H9 (cell line): ENCODE data around the gene WDFY1. TPM values are rescaled to one million over a fixed set of nuclear protein-coding genes. Genes with fewer than 3 reads are reported as not detected.

Source experiments
- DNase-seq: peaks from one replicate; pipeline ENCODE4 v3.0.0-alpha.2; 2017
- H2AFZ ChIP-seq: one replicate; pipeline ENCODE4 v1.6.1; 2013; ENCODE audit warnings: mild to moderate bottlenecking, low read length, control low read depth, moderate library complexity
- H2AK5ac ChIP-seq: 2 replicates; pipeline ENCODE4 v1.6.1; 2013; ENCODE audit warnings: low read length, control low read depth, mixed read lengths; ENCODE audit not compliant: insufficient read length
- H2BK120ac ChIP-seq: one replicate; pipeline ENCODE4 v1.6.1; 2013; ENCODE audit warnings: low read depth, mild to moderate bottlenecking, low read length, control low read depth, inconsistent platforms; ENCODE audit not compliant: poor library complexity, severe bottlenecking
- H2BK12ac ChIP-seq: 2 replicates; pipeline ENCODE4 v1.6.1; 2013; ENCODE audit warnings: low read length, control low read depth, mixed read lengths, low read depth; ENCODE audit not compliant: insufficient read length
- H2BK15ac ChIP-seq: 2 replicates; pipeline ENCODE4 v1.6.1; 2013; ENCODE audit warnings: low read depth, low read length, control low read depth
- H2BK20ac ChIP-seq: one replicate; pipeline ENCODE4 v1.6.1; 2013; ENCODE audit warnings: low read depth, mild to moderate bottlenecking, low read length, control low read depth, inconsistent platforms; ENCODE audit not compliant: poor library complexity, severe bottlenecking
- H2BK5ac ChIP-seq: 2 replicates; pipeline ENCODE4 v1.6.1; 2013; ENCODE audit warnings: low read length, control low read depth, mixed read lengths; ENCODE audit not compliant: insufficient read length
- H3K14ac ChIP-seq: 2 replicates; pipeline ENCODE4 v1.6.1; 2013; ENCODE audit warnings: low read length, control low read depth; ENCODE audit not compliant: insufficient read depth
- H3K18ac ChIP-seq: 2 replicates; pipeline ENCODE4 v1.6.1; 2013; ENCODE audit warnings: low read depth, mild to moderate bottlenecking, mixed read lengths, low read length, control low read depth; ENCODE audit not compliant: insufficient read length
- H3K23ac ChIP-seq: 2 replicates; pipeline ENCODE4 v1.6.1; 2013; ENCODE audit warnings: low read length, control low read depth, mixed read lengths, low read depth; ENCODE audit not compliant: insufficient read length
- H3K23me2 ChIP-seq: 2 replicates; pipeline ENCODE4 v1.6.1; 2013; ENCODE audit warnings: low read depth, mild to moderate bottlenecking, mixed read lengths, low read length, control low read depth; ENCODE audit not compliant: insufficient read length, poor library complexity, severe bottlenecking
- H3K27ac ChIP-seq: 2 replicates; pipeline ENCODE4 v1.5.1; 2013; ENCODE audit warnings: low read length, control low read depth, mixed read lengths, low read depth; ENCODE audit not compliant: insufficient read length
- H3K27me3 ChIP-seq: 2 replicates; pipeline ENCODE4 v1.6.1; 2013; ENCODE audit warnings: low read length, control low read depth, inconsistent platforms; ENCODE audit not compliant: insufficient read depth
- H3K4ac ChIP-seq: 2 replicates; pipeline ENCODE4 v1.6.1; 2013; ENCODE audit warnings: low read depth, mild to moderate bottlenecking, control low read depth, inconsistent platforms, low read length, moderate library complexity
- H3K4me1 ChIP-seq: 2 replicates; pipeline ENCODE4 v1.6.1; 2013; ENCODE audit warnings: low read length, control low read depth, inconsistent platforms; ENCODE audit not compliant: insufficient read depth
- H3K4me2 ChIP-seq: 2 replicates; pipeline ENCODE4 v1.6.1; 2013; ENCODE audit warnings: low read length, control low read depth, mixed read lengths; ENCODE audit not compliant: insufficient read length, insufficient read depth
- H3K56ac ChIP-seq: 2 replicates; pipeline ENCODE4 v1.6.1; 2013; ENCODE audit warnings: low read depth, mild to moderate bottlenecking, mixed read lengths, low read length, control low read depth; ENCODE audit not compliant: insufficient read length
- H3K79me1 ChIP-seq: 2 replicates; pipeline ENCODE4 v1.6.1; 2013; ENCODE audit warnings: low read depth, mild to moderate bottlenecking, moderate library complexity, low read length, control low read depth, inconsistent platforms; ENCODE audit not compliant: insufficient read depth, poor library complexity, severe bottlenecking
- H3K79me2 ChIP-seq: 2 replicates; pipeline ENCODE4 v1.6.1; 2013; ENCODE audit warnings: low read length, control low read depth, inconsistent platforms; ENCODE audit not compliant: insufficient read depth
- H3K9ac ChIP-seq: 2 replicates; pipeline ENCODE4 v1.6.1; 2013; ENCODE audit warnings: low read length, control low read depth, mixed read lengths; ENCODE audit not compliant: insufficient read length; ENCODE audit errors: extremely low read depth
- H3K9me3 ChIP-seq: one replicate; pipeline ENCODE4 v1.6.1; 2013; ENCODE audit warnings: low read depth, low read length, inconsistent platforms; ENCODE audit not compliant: control insufficient read depth
- H3T11ph ChIP-seq: one replicate; pipeline ENCODE4 v1.6.1; 2013; ENCODE audit warnings: mild to moderate bottlenecking, low read length, control low read depth, inconsistent platforms
- H4K20me1 ChIP-seq: one replicate; pipeline ENCODE4 v1.6.1; 2013; ENCODE audit not compliant: control insufficient read depth, insufficient read length, insufficient read depth
- H4K5ac ChIP-seq: 2 replicates; pipeline ENCODE4 v1.6.1; 2013; ENCODE audit warnings: low read depth, mild to moderate bottlenecking, mixed read lengths, low read length, control low read depth; ENCODE audit not compliant: insufficient read length
- H4K8ac ChIP-seq: replicated peaks from 2 replicates; pipeline ENCODE4 v1.6.1; 2013; ENCODE audit warnings: low read length, control low read depth, mixed read lengths, low read depth; ENCODE audit not compliant: insufficient read length
- H4K91ac ChIP-seq: 2 replicates; pipeline ENCODE4 v1.6.1; 2013; ENCODE audit warnings: low read depth, mild to moderate bottlenecking, moderate library complexity, mixed read lengths, low read length, control low read depth; ENCODE audit not compliant: insufficient read length
- H3K27ac Mint-ChIP-seq, 3 experiments: 2 replicates in 2 of 3; 3 replicates in 1 of 3; pipeline ENCODE4 v1.8.0; 2020 to 2021; ENCODE audit warnings: mixed read lengths in 3 of 3, mild to moderate bottlenecking in 1 of 3, moderate library complexity in 1 of 3
- H3K27me3 Mint-ChIP-seq: 2 replicates; pipeline ENCODE4 v1.8.0; 2021; ENCODE audit warnings: low read depth, mild to moderate bottlenecking, moderate library complexity, mixed read lengths
- H3K36me3 Mint-ChIP-seq, 3 experiments: 2 replicates in 2 of 3; 3 replicates in 1 of 3; pipeline ENCODE4 v1.8.0; 2020 to 2021; ENCODE audit warnings: low read depth in 3 of 3, mixed read lengths in 3 of 3; ENCODE audit not compliant: insufficient read depth in 1 of 3
- H3K4me1 Mint-ChIP-seq, 2 experiments: 2 replicates each; pipeline ENCODE4 v1.8.0; 2020; ENCODE audit warnings: mixed read lengths in 2 of 2
- H3K4me3 Mint-ChIP-seq, 2 experiments: 2 replicates in 1 of 2; 3 replicates in 1 of 2; pipeline ENCODE4 v1.8.0; 2020 to 2021; ENCODE audit warnings: mild to moderate bottlenecking in 2 of 2, mixed read lengths in 2 of 2, moderate library complexity in 1 of 2
- H3K9me3 Mint-ChIP-seq, 2 experiments: 2 replicates in 1 of 2; 3 replicates in 1 of 2; pipeline ENCODE4 v1.8.0; 2020; ENCODE audit warnings: mild to moderate bottlenecking in 2 of 2, mixed read lengths in 2 of 2, moderate library complexity in 1 of 2
- WGBS: extraction: QIAGEN DNeasy Blood & Tissue Kit; methylation state at CpG from one replicate; pipeline ENCODE4 v1.1.7; 2013; ENCODE audit warnings: missing lambda C conversion rate, low lambda C conversion rate, mixed read lengths; ENCODE audit not compliant: insufficient read length; ENCODE audit errors: extremely low coverage; 5-methylcytosine and 5-hydroxymethylcytosine counted together
- total RNA-seq: library from RNA; stranded (reverse); gene quantifications from 2 replicates; pipeline ENCODE4 v1.2.1, GENCODE V29; 2021
- TF ChIP-seq, protein P1 (sequence below): fragments of 200-600 bp; sonication (generic); conservative IDR thresholded peaks from 3 replicates; pipeline ENCODE4 v1.8.0; 2021; ENCODE audit warnings: antibody characterized with exemption, mild to moderate bottlenecking

WDFY1 gene
- total RNA-seq, 1 experiment from 2014 or later = 54.1 TPM

DNA sequence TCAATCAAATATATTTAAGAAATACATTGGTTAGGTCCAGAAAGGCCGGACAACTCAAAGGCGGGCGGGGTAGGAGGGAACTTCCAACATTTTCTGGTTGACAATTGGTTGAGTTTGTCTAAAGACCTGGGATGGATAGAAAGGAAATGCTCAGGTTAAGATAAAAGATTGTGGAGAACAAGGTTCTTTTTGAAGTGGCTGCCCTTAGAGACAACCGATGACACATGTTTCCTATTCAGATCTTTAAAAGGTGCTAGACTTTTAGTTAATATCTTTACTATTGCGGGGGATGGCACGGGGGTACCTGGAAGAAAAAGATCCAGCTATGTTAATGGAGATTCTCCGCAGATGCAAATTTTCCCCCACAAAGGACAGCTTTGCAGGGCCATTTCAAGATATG lies 97.7 kb downstream of the WDFY1 start:
- Histone ChIP-seq H2BK120ac (no peak overlapping the region), H4K8ac (no peak overlapping the region), H3K18ac (no peak overlapping the region), H3K79me2 (no peaks in the 10 kb centered on the region), H3K4me1 (no peaks in the 10 kb centered on the region), H2BK5ac (no peak overlapping the region), H4K20me1 (no peaks in the 10 kb centered on the region), H4K91ac (no peak overlapping the region), H2BK12ac (no peak overlapping the region), H3T11ph (no peak overlapping the region), H3K27me3 (no peaks in the 10 kb centered on the region), H3K14ac (no peak overlapping the region), H3K27ac (no peak overlapping the region), H2BK20ac (no peak overlapping the region), H3K4ac (no peak overlapping the region), H3K23ac (no peak overlapping the region), H3K23me2 (no peaks in the 10 kb centered on the region), H3K4me2 (no peak overlapping the region), H3K79me1 (no peaks in the 10 kb centered on the region), H4K5ac (no peak overlapping the region), H3K56ac (no peak overlapping the region), H2BK15ac (no peak overlapping the region), H2AK5ac (no peak overlapping the region), H3K9me3 (peaks cover 14% of the 10 kb centered on the region), H3K9ac (no peak overlapping the region), H2AFZ (no peak overlapping the region)
- no peak for DNase-seq
- Mint-ChIP-seq H3K9me3 (peaks cover 17 to 30% of the 10 kb centered on the region in 2 experiments), H3K27me3 (no peaks in the 10 kb centered on the region; the same call in 1 of the 2 replicates), H3K36me3 (peaks cover 21 to 26% (median 23%) of the 10 kb centered on the region in 3 experiments), H3K4me3 (no peak overlapping the region), H3K27ac (no peak overlapping the region), H3K4me1 (no peaks in the 10 kb centered on the region)
- TF ChIP-seq, protein P1, sequence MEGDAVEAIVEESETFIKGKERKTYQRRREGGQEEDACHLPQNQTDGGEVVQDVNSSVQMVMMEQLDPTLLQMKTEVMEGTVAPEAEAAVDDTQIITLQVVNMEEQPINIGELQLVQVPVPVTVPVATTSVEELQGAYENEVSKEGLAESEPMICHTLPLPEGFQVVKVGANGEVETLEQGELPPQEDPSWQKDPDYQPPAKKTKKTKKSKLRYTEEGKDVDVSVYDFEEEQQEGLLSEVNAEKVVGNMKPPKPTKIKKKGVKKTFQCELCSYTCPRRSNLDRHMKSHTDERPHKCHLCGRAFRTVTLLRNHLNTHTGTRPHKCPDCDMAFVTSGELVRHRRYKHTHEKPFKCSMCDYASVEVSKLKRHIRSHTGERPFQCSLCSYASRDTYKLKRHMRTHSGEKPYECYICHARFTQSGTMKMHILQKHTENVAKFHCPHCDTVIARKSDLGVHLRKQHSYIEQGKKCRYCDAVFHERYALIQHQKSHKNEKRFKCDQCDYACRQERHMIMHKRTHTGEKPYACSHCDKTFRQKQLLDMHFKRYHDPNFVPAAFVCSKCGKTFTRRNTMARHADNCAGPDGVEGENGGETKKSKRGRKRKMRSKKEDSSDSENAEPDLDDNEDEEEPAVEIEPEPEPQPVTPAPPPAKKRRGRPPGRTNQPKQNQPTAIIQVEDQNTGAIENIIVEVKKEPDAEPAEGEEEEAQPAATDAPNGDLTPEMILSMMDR = no peak
- no CpG with 5 or more reads among the region's 7 CpGs for WGBS
